GM12892 (cell line): Measurements from ENCODE around the gene C10orf90.

Experiments used
- POLR2A ChIP-seq: IDR thresholded peaks from 2 replicates; pipeline ENCODE4 v1.6.1; 2011; ENCODE audit warnings: low read depth, low read length, control low read depth
- POLR2AphosphoS5 ChIP-seq: IDR thresholded peaks from 2 replicates; pipeline ENCODE4 v1.6.1; 2011; ENCODE audit warnings: low read depth, low read length, control low read depth

GRCh38 chr10:126593968-126594701 is 76.4 kb downstream of the C10orf90 start:
- TF ChIP-seq POLR2A (no peak), POLR2AphosphoS5 (no peak)
